Breast epithelium (tissue), 3 donors: ENCODE results near the gene ACKR1. TPM values are rescaled to one million over a fixed set of nuclear protein-coding genes. Genes with fewer than 3 reads are reported as not detected.

ENCODE experiments used
- total RNA-seq, 3 donors: library from RNA; depleted of rRNA; stranded (reverse); fragments of >200 nt; gene quantifications; one replicate each; pipeline ENCODE4 v1.1.0, GENCODE V29; 2016

ACKR1 gene
- total RNA-seq, 3 donors from 2014 or later: 32.3 to 83.2 (median 81.9) TPM

Other genes starting within 250 kb of the ACKR1 start
- 100 to 1,000 TPM in 2 of 3 donors, 10 to 100 TPM in 1; 96.2 to 132 (median 109) TPM for gene IFI16, start 195.0 kb upstream of the ACKR1 start, total RNA-seq
- 1 to 10 TPM in 1 of 3 donors, under 1 TPM in 2; 0.32 to 1.6 (median 0.73) TPM for gene AIM2, start 128.1 kb upstream of the ACKR1 start, total RNA-seq
- 10 to 100 TPM in 2 of 3 donors, 1 to 10 TPM in 1; 5.2 to 22.6 (median 15.2) TPM for gene CADM3, start 33.3 kb upstream of the ACKR1 start, total RNA-seq
- 1 to 10 TPM in 2 of 3 donors, under 1 TPM in 1; 0.66 to 5.1 (median 2.0) TPM for gene FCER1A, start 97.5 kb downstream of the ACKR1 start, total RNA-seq
- not detected for gene OR10J4, start 227.3 kb downstream of the ACKR1 start, total RNA-seq
- not detected for gene OR10J1, start 234.8 kb downstream of the ACKR1 start, total RNA-seq